Vagina (tissue), 2 donors: ENCODE measurements around the gene SOCS2. TPM values are rescaled to one million over a fixed set of nuclear protein-coding genes. Genes with fewer than 3 reads are reported as not detected.

ENCODE experiments used
- DNase-seq, 2 donors: peaks; one replicate each; pipeline ENCODE4 v3.0.0-alpha.2; 2017; ENCODE audit errors: extremely low spot score in 2 of 2
- H3K27ac ChIP-seq: fragments of 200-600 bp; sonication (generic); one replicate; pipeline ENCODE4 v1.5.1; 2019
- H3K27me3 ChIP-seq: fragments of 200-600 bp; sonication (generic); one replicate; pipeline ENCODE4 v1.5.1; 2019
- H3K36me3 ChIP-seq, 2 donors: fragments of 200-600 bp; sonication (generic); one replicate each; pipeline ENCODE4 v1.5.1; 2017 to 2019
- H3K4me1 ChIP-seq: fragments of 200-600 bp; sonication (generic); one replicate; pipeline ENCODE4 v1.5.1; 2019
- H3K4me3 ChIP-seq, 2 donors: fragments of 200-600 bp; sonication (generic); 1 replicate in 1 of 2; 2 replicates in 1 of 2; pipeline ENCODE4 v1.5.1; 2016 to 2019
- H3K9me3 ChIP-seq: fragments of 200-600 bp; sonication (generic); one replicate; pipeline ENCODE4 v1.5.1; 2019
- POLR2A ChIP-seq, 2 donors: fragments of 450-650 bp; IDR thresholded peaks; one replicate each; pipeline ENCODE4 v1.6.1; 2017; ENCODE audit warnings: antibody characterized with exemption in 2 of 2, mild to moderate bottlenecking in 2 of 2, moderate library complexity in 2 of 2
- POLR2AphosphoS5 ChIP-seq, 2 donors: sonication (generic); formaldehyde crosslinking; IDR thresholded peaks; one replicate each; pipeline ENCODE4 v1.9.0; 2017; ENCODE audit warnings: antibody characterized with exemption in 2 of 2, mild to moderate bottlenecking in 2 of 2, low read depth in 1 of 2; ENCODE audit not compliant: insufficient read depth in 1 of 2
- intact Hi-C: fragments of 100-400 bp; cut with DNase I; formaldehyde crosslinking; loops from one replicate; pipeline ENCODE4 v1.15.1; 2023
- total RNA-seq: library from RNA; depleted of rRNA; stranded (reverse); fragments of >200 nt; gene quantifications from one replicate; pipeline ENCODE4 v1.2.3, GENCODE V29; 2016
- TF ChIP-seq, protein P1 (sequence below), 3 experiments: fragments of 450-650 bp in 2 of 3; fragments of 200-600 bp in 1 of 3; sonication (generic) in 1 of 3; IDR thresholded peaks; one replicate each; pipeline ENCODE4 v1.5.1; 2017 to 2019; ENCODE audit warnings: antibody characterized with exemption in 3 of 3, mild to moderate bottlenecking in 2 of 3, moderate library complexity in 2 of 3

The SOCS2 gene
- total RNA-seq, 1 donor from 2014 or later, result 79.3 TPM

DNA sequence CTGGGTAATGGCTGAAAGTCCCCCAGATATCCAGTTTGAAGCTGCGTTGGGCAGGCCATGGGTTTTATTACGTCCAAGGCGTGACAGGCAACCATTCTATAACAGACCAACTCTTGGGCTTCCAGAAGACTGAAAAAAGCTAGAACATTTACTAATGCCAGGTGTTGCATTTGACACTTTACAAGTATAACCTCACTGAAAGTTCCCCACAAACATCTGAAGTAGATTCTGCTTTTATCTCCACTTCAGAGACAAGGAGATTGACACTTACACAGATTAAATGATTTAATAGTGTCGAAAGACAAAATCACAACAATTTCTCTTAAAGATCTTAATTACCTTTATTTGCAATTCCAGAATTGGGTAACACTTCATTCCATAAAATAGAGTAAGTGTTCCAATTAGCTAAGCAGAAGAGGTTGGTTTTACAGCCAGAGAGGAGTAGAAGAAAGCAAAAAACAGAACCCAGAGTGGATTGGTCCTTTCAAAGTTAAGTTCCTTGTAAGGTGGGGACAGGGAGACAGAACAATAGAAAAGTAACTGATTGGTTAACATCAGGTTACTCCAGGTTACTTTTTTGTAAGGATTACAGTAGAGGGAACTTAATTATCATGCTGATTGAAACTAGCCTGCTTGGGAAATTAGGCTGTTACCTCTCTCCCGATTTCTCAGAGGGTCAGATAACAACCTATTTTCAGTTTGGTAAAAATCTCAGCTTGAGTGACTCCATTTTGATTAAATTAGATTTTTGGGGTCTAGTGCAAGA lies 11.3 kb downstream of the SOCS2 start:
- Histone ChIP-seq H3K27me3 (no peaks in the 10 kb centered on the region), H3K4me1 (peaks cover 15% of the 10 kb centered on the region), H3K9me3 (no peaks in the 10 kb centered on the region), H3K27ac (no peak overlapping the region), H3K4me3 (no peak overlapping the region), H3K36me3 (peaks cover 0 to 4% of the 10 kb centered on the region in 2 donors)
- TF ChIP-seq, protein P1, sequence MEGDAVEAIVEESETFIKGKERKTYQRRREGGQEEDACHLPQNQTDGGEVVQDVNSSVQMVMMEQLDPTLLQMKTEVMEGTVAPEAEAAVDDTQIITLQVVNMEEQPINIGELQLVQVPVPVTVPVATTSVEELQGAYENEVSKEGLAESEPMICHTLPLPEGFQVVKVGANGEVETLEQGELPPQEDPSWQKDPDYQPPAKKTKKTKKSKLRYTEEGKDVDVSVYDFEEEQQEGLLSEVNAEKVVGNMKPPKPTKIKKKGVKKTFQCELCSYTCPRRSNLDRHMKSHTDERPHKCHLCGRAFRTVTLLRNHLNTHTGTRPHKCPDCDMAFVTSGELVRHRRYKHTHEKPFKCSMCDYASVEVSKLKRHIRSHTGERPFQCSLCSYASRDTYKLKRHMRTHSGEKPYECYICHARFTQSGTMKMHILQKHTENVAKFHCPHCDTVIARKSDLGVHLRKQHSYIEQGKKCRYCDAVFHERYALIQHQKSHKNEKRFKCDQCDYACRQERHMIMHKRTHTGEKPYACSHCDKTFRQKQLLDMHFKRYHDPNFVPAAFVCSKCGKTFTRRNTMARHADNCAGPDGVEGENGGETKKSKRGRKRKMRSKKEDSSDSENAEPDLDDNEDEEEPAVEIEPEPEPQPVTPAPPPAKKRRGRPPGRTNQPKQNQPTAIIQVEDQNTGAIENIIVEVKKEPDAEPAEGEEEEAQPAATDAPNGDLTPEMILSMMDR (IDR thresholded peaks at IDR 0.05), result no peak
- no peak for TF ChIP-seq POLR2AphosphoS5 (IDR thresholded peaks at IDR 0.05; ENCODE audit: insufficient read depth in 1 of 2, low read depth in 1 of 2)
- no peak for TF ChIP-seq POLR2A (IDR thresholded peaks at IDR 0.05)
- intact Hi-C loops, result no loop called here
- DNase-seq, result no peak

DNA sequence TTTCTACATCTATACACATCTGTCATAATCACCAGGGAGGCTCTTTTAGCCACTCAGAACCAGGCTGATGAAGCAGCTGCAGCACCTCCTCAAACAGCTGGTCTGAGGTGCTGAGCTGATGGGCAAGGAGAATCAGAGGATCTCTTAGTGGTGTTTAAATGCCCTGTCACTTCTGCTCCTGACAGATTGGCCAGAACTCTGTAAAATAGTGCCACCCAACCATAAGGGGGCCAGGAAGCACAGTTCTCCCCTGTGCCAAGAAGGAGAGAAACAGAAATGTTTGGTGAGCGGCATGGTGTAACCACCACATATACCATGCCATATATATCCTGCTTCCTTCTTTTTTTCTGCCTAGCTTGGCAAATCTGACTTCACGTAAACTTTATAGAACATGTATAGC lies 12.8 kb downstream of the SOCS2 start:
- Histone ChIP-seq H3K27ac (no peak overlapping the region), H3K36me3 (peaks cover 0 to 4% of the 10 kb centered on the region in 2 donors), H3K4me1 (peaks cover 11% of the 10 kb centered on the region), H3K27me3 (no peaks in the 10 kb centered on the region), H3K4me3 (no peak overlapping the region), H3K9me3 (no peaks in the 10 kb centered on the region)
- intact Hi-C loops, result no loop called here
- DNase-seq, result no peak
- TF ChIP-seq POLR2AphosphoS5 (IDR thresholded peaks at IDR 0.05; ENCODE audit: insufficient read depth in 1 of 2, low read depth in 1 of 2), result no peak

DNA sequence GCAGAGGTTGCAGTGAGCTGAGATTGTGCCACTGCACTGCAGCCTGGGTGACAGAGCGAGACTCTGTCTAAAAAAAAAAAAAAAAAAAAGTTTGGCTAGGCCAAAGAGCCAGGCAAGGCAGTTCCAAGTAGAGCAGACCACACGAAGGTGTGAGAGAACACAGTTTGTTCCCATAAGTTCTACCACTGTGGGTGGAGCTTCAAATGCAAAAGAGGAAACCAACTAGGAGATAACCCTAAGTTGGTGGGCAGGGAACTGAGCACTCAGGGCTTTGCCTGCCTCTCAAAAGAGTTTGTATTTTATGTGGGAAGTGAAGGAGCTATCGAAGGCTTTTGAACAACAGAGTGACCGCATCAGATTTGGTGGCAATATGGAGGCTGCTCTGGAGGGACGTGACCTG lies 15.1 kb downstream of the SOCS2 start:
- H3K4me3 ChIP-seq, result no peak overlapping the region
- no peak for DNase-seq
- intact Hi-C loops, result no loop called here
- H3K4me1 ChIP-seq, result peaks cover 23% of the 10 kb centered on the region
- no peaks in the 10 kb centered on the region for H3K9me3 ChIP-seq
- H3K36me3 ChIP-seq, result peaks cover 0 to 4% of the 10 kb centered on the region in 2 donors
- TF ChIP-seq POLR2AphosphoS5 (IDR thresholded peaks at IDR 0.05; ENCODE audit: insufficient read depth in 1 of 2, low read depth in 1 of 2) (no peak), POLR2A (IDR thresholded peaks at IDR 0.05) (no peak)
- TF ChIP-seq, protein P1 (IDR thresholded peaks at IDR 0.05), result no peak
- no peaks in the 10 kb centered on the region for H3K27me3 ChIP-seq
- no peak overlapping the region for H3K27ac ChIP-seq

DNA sequence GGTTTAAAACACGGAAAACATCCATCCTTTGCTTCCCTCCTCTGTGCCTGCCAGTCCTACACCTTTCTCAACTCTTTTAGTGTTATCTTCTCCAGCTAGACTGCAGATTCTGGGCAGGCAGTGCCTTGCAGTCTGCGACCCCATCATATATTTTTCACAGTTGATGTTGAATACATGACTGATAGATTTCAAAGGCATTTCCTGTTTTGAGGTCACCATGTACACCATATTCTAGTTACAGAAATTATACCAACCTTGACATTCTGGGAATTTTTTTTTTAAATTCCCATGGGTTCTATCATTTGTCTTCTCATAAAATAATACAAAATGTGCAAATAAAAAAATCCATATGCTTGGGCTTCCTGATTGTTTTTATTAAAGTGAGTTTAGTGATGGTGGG lies 16.6 kb downstream of the SOCS2 start:
- Histone ChIP-seq H3K36me3 (peaks cover 0 to 4% of the 10 kb centered on the region in 2 donors), H3K27ac (no peak overlapping the region), H3K9me3 (no peaks in the 10 kb centered on the region), H3K4me3 (no peak overlapping the region), H3K4me1 (peaks cover 29% of the 10 kb centered on the region), H3K27me3 (no peaks in the 10 kb centered on the region)
- TF ChIP-seq POLR2AphosphoS5 (IDR thresholded peaks at IDR 0.05; ENCODE audit: insufficient read depth in 1 of 2, low read depth in 1 of 2), result no peak
- TF ChIP-seq, protein P1 (IDR thresholded peaks at IDR 0.05), result no peak
- TF ChIP-seq POLR2A (IDR thresholded peaks at IDR 0.05), result no peak
- intact Hi-C loops, result no loop called here
- DNase-seq, result no peak

DNA sequence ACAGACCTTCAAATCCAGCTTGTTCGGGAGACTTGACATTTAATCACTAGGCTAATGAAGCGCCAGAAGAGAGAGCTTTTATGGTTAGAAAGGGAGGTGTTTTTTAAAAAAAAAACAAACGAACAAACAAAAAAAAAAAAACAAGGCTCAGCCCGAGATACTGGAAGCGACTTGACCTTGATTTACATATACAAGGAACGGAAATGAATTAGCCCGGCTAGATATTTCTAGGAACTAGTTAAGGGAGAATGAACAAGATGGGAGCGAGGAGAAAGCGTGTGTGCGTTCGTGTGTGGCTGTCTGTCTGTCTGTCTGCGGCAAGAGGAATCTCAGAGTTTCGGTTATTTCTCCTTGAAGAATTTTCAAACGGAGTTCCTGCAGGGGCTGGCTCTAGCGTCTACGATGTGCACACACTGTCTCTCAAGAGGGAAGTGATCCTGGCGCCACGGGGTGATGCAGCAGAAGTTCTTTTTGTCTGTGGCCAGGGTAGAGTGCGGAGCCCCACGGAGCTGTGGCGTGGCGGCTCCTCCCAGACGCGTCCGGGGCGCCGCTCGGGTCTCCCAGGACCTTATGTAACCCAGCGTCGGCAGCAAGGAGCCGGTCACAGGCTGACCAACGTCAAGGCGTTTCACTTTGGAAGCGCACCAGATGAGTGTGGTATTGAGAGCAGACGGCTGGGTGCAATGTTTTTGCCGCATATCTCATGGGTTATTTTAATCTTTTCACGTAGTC lies 18.8 kb downstream of the SOCS2 start:
- Histone ChIP-seq H3K9me3 (no peaks in the 10 kb centered on the region), H3K27me3 (no peaks in the 10 kb centered on the region), H3K27ac (peak overlapping the region; percentile 89), H3K4me1 (peaks cover 34% of the 10 kb centered on the region), H3K36me3 (no peaks in the 10 kb centered on the region), H3K4me3 (peak overlapping the region; percentile 51 to 62)
- TF ChIP-seq, protein P1 (IDR thresholded peaks at IDR 0.05), result no peak
- TF ChIP-seq POLR2A (IDR thresholded peaks at IDR 0.05), result peak in 1 of 2 donors; percentile 63
- peak; percentile 57 to 94 for TF ChIP-seq POLR2AphosphoS5 (IDR thresholded peaks at IDR 0.05; ENCODE audit: insufficient read depth in 1 of 2, low read depth in 1 of 2)
- intact Hi-C loops, result loop anchor here (5.0 kb wide), 1 partner anchor 151 kb away; no protein-coding TSS in a partner anchor
- peak in 1 of 2 donors; percentile 94 for DNase-seq
